Stimulated activated CD8-positive, alpha-beta memory T cell treated with anti-CD3 and anti-CD28 coated beads, Interleukin-7, amount 100 ng/mL, for 24 hours (primary cell): ENCODE data around the gene PRSS58.

ENCODE experiments used
- DNase-seq: peaks from one replicate; pipeline ENCODE4 v3.0.0-alpha.2; 2020; ENCODE audit warnings: low read depth

The PRSS58 gene, protein sequence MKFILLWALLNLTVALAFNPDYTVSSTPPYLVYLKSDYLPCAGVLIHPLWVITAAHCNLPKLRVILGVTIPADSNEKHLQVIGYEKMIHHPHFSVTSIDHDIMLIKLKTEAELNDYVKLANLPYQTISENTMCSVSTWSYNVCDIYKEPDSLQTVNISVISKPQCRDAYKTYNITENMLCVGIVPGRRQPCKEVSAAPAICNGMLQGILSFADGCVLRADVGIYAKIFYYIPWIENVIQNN

DNA sequence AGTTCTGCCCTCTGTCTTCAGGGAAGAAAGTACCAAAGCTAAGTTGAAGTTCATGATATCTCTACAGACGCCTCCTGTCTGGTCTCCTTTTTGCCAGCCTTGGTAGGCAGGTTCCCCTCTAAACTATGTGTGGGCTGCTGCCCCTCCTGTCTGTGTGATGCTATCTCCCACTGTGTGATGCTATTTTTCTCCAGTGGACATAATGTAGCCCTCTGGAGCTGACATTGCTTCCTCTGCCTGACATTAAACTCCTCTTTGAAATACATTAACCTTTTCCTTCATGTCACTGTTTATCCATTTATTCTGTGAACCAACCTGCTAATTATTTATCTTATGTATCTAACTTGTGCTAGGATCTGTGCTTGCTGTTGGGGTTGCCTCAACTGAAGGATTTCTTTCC lies at the start of gene PRSS58:
Gene PRSS58, minus strand, starts transcription at position 101 of the 400 bp plus-strand sequence. CDS start 351 bp downstream, outside the sequence.
- DNase-seq: no peak

DNA sequence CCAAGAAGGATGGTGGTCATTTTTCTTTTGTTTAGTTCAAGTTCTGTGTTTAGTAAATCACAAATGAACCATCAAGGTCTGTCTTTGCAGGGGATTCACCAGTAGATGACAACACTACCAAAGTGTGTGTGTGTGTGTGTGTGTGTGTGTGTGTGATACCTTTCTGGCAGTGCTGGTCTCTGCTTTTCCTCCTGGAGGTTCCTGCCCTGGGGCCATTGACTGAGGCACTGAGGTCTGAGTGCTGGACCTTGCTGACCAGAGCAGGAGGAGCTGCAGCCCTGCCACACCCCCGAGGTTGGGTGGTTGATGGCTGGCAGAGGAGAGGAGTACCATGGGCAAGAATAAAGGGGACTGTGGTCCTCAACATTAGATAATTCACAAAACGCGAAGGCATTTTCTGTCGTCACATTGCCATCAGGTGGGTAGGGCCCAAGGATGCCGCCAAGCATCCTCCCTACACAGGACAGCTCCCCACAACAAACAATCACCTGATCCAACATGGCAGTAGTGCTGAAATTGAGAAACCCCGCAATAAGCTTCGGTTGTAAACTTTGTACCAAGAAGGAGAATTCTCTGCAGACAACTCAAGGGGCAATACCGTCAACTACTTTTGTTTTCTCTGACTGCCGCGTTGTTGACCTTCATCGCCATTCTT lies 49.5 kb upstream of the PRSS58 start:
- DNase-seq: no peak

DNA sequence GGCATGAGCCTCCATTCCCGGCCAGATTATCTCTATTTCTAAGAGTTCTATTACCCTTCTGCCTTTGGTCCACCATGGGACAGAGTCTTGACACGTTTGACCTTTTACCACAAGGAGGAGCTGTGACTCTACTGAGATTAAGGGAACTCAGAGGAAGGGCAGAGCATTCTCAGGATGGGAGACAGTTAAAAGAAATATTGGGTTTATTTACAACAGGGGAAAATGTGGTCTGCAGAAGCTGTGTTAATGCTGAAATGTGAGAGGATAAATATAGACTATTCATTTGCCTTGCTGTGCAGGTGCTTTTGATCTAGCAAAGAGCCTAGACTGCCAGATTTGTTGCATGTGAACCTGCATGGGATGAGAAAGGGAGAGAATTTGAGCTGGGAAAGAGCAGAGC lies 45.8 kb upstream of the PRSS58 start:
- no peak for DNase-seq

DNA sequence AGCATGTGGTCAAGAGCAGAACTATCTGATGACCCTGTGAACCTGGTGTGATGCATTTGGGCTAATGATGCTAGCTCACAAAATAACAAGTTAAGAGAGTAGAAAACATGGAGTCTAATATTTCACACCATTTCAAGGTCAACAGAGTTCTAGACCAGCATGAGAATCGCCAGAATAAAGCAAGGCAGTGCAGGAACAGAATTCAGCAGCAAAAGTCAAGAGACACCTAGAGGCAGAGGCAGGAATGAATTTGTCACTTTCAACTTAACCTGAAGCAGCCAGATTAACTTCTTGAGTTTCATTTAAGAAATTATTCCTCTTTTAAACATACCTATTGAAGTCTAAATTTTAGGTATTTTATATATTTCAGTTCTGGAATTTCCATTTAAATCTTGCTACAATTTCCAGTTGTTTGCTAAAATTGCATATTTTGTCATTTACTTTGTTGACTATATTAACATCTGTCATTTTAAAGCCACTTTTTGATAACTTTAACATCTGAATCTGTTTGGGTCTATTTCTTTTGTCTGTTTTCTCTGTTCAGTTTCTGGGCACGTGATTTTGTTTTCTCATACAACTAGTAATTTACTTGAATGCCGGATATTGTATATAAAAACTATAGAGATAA lies 44.2 kb upstream of the PRSS58 start:
- DNase-seq: no peak

DNA sequence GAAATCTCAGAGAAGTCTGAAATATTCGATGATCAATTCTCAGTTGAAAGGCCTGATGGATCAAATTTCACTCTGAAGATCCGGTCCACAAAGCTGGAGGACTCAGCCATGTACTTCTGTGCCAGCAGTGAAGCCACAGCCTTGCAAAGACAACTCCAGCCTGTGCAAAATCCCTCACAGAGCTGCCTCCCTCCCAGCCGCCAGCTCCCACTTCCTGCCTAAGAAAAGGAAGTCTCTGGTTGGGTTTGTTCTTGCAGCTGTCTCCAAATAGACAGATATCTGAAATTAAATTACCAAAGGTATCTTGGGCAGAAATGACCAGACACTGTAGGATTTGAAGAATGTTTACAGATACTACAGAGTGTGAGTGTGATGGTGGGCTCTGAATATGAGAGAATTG lies 43.4 kb upstream of the PRSS58 start:
- no peak for DNase-seq

DNA sequence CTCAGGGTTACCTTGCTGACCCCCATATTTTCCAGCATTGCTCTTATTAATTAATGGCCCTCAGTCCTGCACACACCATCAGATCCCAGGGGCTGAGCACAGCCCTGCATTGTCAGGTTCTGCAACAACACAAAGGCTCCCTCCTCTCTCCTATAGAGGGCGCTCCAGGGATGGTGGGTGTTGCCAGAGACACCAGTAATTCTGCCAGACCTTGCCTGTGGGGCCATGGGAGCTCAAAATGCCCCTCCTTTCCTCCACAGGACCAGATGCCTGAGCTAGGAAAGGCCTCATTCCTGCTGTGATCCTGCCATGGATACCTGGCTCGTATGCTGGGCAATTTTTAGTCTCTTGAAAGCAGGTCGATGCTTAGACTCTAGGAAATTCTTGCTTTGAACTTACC lies 42.8 kb upstream of the PRSS58 start:
- DNase-seq: no peak

DNA sequence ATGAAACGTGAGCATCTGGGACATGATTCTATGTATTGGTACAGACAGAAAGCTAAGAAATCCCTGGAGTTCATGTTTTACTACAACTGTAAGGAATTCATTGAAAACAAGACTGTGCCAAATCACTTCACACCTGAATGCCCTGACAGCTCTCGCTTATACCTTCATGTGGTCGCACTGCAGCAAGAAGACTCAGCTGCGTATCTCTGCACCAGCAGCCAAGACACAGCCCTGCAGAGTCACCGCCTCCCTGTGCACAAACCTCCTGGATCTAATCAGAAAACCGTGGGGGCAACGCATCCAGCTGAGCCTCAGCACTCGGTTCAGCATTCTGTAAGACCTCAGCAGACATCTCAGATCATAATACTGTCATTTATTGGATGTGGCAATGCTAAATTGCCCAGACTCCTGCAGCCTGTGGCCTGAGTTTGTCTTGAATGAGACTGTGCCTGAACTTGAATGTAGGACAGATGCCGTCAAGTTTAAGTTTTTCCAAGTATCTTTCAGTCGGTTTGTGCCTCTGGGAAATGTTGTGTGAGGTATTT lies 41.5 kb upstream of the PRSS58 start:
- no peak for DNase-seq

DNA sequence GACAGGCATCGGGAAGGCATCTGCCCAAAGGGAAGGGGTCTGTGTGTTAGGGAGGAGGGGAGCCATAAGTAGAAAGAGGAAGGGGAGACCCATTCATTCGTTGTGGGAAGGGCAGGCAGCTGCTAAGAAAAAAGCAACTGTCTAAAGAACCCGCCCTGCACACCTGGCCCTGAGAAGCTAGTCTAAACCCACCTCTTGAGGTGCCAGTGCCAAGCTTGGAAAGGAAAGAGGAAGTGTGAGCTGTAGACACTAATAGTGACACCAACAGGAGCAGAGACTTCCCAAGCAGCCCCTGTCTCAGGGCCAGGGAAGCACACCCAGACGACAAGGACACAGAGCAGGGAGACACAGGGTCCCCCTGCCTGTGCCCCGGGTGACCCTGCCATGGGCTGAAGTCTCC lies 40.8 kb upstream of the PRSS58 start:
- DNase-seq: no peak

DNA sequence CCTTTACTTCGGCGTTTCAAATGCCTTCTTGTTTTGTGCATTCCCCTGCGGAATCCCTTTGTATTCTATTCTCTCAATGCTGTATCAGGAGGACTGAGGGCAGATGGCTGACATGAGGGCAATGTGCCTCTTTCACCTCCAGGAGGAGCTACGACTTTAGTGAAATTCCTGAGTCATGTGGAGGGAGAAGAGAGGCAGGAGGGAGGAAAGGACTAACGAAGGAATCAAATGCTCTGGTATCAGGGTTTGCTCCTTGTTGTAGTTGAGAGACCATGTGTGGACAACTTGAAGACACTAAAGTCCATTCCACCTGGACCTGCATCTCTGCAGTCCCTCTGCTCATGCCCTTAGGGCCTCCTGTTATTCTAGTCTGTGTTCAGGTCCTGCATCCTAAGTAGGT lies 40.2 kb upstream of the PRSS58 start:
- no peak for DNase-seq

DNA sequence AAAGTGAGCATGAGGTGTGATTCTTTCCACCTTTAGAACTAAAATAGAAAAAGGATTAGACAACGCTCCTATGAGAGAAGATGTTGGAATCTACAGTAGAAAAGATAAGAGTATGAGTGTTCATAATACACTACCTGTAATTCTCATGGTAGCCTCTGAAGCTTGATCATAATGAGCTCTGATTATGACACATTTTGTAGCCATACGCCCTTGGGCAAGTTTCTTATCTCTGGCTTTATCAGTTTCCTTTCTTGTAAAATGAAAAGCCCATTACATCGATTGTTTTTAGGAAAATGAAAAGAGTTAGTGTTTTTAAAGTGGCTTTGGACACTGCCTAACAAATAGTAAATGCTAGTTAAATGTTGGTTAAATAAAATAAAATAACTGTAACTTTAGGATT lies 22.4 kb upstream of the PRSS58 start:
- no peak for DNase-seq

DNA sequence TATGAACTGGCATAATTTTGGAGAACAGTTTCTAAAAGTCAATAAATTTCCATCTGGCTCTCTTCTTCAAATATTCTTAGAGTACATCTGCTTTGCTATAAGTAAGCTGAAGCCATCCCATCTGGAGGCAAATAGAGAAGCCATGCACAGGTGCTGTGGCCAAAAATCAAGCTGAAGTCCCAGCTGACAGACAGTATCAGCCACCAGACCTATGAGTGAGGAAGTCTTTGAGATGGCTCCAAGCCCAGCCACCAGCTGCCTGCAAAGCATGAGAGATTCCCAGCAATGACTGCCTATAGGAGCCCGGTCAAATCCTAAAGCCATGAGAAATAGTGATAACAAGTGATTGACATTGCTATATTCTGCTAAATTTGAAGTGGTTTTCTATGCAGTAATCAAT lies 21.7 kb upstream of the PRSS58 start:
- DNase-seq: no peak

DNA sequence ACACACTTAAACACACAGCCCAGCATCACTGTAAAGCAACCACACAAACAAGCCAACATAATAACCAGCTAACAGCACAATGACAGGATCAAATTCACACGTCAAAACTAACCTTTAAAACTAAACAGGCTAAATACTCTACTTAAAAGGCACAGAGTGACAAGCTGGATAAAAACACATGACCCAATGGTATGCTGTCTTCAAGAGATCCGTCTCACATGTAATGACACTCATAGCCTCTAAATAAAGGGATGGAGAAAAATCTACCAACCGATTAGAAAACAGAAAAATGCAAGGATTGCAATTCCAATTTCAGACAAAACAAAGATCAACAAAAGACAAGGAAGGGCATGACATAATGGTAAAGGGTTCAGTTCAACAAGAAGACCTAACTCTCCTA lies 17.2 kb upstream of the PRSS58 start:
- DNase-seq: no peak

DNA sequence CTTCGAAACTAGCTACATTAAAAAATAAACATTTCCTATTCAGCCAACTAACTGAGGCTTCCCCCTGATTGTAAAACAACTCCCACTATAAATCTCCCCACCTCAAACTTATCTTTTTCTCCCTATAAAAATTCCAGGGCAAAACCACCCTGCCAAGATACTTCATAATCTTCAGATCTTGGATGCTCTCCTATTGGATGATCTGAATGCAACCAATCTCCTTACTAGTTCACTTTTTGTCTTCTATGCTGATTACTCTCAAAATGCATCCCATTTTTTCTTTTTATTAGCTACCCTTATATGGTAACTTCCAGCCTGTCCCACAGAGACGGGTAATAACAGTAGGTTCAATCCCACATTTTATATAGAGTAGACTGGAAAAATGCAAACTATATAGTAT lies 15.0 kb upstream of the PRSS58 start:
- no peak for DNase-seq

DNA sequence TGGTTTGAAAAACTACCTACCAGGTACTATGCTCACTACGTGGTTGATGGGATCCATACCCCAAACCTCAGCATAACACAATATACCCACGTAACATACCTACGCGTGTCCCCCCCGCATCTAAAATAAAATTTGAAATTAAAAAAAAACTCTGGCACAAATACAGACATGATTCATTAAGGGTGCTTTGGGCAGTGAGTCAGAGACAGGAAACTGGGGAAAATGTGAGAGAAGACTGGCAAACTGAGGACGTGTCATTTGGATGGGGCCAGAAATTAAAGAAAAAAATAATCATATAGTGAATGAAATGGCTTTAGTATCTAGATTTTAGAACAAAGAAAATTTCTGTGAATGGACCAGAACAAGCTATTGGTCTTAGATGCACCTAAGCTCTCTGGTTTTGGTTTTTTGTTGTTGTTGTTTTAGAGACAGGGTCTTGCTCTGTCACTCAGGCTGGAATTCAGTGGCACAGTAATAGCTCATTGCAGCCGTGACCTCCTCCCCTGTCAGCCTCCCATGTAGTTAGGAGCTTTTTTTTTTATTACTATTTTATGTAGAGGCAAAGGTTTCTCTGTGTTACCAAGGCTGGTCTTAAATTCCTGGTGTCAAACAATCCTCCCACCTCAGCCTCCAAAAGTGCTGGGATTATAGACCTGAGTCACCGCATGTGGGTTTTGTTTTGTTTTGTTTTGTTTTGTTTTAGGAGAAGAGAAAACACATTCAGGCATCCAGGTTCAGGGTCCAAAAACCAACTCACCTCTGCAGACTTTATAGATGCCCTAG lies 5.9 kb upstream of the PRSS58 start:
- DNase-seq: no peak

DNA sequence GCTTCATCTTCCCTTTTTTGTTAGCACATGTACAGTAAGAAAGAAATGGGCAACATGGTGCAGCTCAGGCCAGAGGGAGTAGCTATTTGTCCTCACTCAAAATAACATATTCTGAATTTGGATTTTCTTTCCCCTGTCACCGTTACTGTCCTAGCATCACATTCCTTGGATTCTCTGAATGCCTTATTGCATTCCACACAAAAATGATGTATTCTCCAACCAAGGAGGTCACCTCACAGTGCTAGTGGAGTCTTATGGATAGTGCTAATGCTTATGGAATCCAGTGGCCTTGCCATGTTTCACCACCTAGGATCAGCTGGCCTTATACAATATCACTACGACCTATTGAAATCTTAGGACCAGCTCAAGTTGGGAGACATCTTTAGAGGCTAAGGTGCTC lies 7.2 kb downstream of the PRSS58 start:
- DNase-seq: no peak

DNA sequence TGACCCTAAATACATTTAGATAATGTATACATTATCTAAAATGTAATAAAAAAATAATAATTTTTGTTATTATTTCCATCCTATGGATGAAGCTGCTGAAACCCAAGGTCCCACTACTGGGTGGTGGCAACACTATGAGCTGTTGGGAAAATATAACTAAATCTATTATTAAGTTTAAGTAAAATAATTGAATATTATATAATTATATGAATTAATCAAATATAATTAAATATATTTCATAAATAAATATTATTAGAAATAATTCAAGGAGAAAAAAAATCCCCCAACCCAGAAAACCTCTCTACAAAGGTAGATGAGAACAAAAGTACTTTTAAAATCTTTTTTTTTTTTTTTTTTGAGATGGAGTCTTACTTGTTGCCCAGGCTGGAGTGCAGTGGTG lies 7.9 kb downstream of the PRSS58 start:
- no peak for DNase-seq

DNA sequence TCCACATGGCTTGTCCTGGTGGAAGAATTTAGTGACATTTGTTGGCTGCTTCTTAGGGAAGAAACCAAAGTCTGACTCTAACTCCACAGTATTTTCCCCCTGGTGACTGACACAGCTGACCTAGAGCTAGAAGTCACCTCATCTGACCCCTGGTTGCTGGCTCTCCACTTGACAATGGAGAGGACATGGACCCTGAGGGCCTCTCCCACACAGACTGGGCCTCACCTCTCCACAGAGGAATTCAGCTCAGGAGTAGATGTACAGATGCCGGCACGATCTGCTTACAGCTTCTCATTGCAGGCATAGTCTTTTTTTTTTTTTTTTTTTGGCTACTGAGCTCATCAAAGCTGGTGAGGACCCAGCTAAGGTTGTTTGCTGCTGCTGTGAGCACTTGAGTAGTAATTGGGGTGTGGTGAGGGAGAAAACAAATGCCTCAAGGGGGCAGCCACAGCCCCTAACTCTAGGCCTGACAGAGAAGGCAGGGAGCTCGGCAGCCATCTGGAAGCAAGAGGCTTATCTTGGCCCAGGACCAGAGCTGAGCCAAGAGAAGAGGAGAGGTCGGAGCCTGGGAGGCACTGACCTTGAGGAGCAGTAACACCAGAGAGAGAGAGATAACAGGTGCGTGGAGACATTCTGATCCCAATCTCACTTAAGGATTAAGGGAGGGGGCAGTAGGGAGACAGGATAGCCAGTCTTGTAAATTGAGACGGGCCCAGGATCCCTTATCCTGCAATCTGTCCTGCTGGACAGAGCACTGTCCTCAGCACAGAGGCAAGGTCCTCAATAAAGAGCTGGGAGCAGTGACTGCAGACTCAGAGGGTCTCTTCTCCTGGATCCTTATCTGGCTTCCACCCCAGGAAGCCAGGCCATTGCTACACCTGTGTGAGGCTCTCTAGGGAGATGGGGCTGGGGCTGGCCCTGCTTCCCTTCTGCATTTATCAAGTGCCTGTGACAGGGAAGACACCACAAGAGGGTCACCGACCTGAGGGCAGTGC lies 9.4 kb downstream of the PRSS58 start:
- DNase-seq: no peak

DNA sequence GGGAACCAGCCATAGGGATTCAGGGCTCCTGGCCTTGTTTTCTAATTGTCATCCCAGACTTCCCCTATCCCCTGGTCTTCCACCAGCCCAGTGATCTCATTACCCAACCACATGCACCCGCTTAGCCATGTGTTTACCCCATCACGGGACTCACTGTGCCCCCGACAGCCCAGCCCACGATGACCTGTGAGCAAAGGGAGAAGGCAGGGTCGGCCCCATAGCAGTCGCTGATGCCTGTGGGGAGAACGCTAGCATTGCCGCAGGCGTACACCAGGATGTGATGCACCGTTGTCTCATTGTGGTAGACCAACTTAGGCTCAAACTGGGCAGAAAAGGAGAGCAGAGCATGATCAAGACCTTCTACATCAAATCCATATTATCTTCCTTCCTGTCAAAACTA lies 14.0 kb downstream of the PRSS58 start:
- DNase-seq: no peak

DNA sequence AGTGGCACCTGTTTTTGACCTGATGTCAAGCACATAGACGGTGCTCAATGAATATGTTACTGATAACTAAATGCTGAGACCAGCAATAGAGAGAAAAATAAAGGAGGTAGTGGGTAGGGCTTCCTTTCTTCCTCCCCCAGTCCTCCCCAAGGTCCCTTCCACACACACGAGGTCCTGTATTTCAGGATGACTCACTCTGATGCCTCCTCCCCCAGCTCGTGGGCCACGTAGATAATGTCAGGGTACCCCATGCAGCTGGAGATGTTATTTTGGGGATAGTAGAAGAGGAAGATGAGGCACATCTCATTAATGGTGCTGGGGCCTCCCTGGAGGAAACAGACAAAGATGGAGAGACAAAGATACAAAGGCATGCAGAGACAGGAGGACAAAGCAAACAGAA lies 17.3 kb downstream of the PRSS58 start:
- no peak for DNase-seq

DNA sequence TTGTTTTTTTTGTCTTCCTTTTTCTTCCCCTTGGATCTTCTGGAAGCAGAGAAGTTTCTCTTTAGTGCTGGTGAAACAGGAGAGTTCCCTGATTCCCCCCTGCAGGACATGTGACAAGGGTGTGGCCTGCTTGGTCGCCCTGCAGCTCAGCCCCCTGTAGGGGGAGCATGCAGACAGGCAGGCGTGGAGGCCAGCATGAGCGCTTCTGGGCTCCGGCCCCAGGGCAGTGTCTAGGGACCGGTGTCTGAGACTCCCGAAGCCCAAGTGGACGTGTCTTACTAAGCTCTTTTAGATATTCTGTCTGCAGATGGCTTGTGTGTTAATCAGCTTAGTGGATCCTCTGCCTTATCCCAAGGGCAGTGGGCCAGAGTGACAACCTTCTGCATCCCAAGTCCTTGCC lies 26.1 kb downstream of the PRSS58 start:
- DNase-seq: no peak

DNA sequence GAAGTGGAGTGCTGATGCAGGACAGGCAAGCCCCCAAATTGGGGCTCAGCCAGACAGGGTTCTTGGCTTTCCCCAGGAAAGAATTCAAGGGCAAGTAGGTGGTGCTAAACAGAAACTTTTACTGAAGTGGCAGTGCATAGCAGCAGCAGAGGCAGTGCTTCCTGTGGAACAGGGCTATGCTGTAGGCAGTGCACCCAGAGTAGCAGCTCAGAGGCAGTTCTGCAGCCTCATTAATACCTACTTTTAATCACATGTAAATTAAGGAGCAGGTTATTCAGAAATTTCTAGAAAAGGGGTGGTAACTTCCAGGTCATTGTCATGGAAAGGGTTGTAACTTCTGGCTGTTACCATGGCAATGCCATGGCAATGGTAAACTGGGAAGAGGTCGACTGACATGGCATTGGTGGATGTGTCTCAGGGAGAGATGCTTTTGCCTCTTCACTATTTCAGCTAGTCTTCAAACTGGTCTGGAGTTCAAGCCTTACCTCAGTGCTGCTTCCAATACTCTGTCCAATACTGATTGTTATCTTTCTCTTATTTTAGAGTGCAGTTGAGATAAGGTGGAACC lies 29.2 kb downstream of the PRSS58 start:
- no peak for DNase-seq
